GM19455 (cell line): ENCODE measurements around the gene ATG4B.
"Not testable (repeated sequence)": the region's sequence is repeated elsewhere in the genome, so short reads cannot be mapped to it uniquely, and the experiment has no call there.

ENCODE experiments used
- ATAC-seq: cut with Tn5 transposase; IDR thresholded peaks from one replicate; pipeline ENCODE4 v1.9.1; 2021; ENCODE audit not compliant: unreplicated experiment

Gene ATG4B

DNA sequence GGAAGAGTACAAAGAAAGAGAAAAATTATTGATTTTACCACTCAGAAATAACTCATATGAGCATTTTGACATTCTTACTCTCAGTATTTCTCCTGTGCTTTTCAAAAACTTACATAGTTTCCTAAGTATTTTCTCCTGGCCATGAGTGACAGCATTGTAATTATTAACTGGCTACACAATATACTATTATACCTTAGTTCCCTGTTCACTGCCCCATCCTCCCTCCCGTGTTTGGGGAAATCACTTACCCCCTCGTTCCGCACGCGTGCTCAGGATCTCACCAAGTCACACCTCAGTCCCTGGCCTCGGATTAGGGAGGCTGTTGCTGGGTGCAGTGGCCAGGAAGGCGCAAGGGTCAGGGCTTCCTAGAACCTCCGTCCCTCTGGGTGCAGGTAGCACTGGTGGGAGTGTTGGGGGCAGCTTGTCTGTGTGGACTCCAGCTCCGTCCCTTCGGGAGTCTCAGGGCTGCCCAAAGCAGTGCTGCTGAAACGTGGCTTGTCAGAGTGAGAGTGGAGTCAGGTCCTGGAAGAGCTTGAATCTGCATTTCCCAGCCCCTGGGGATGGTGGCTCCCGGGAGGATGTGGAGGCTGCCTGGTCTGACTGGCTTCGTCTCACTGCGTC is 23.2 kb downstream of the ATG4B start:
- ATAC-seq: no peak

DNA sequence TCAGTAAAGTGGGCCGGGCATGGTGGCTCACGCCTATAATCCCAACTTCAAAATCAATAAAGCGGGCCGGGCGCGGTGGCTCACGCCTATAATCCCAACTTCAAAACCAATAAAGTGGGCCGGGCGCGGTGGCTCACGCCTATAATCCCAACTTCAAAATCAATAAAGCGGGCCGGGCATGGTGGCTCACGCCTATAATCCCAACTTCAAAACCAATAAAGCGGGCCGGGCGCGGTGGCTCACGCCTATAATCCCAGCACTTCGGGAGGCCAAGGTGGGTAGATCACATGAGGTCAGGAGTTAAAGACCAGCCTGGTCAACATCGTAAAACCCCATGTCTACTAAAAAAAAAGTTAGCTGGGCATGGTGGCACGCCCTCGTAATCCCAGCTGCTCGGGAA is 25.2 kb downstream of the ATG4B start:
- ATAC-seq: not testable (repeated sequence)

- ATAC-seq: no peak
These were observed 28.4 kb downstream of the ATG4B start for GRCh38 chr2:241665731-241666440.

DNA sequence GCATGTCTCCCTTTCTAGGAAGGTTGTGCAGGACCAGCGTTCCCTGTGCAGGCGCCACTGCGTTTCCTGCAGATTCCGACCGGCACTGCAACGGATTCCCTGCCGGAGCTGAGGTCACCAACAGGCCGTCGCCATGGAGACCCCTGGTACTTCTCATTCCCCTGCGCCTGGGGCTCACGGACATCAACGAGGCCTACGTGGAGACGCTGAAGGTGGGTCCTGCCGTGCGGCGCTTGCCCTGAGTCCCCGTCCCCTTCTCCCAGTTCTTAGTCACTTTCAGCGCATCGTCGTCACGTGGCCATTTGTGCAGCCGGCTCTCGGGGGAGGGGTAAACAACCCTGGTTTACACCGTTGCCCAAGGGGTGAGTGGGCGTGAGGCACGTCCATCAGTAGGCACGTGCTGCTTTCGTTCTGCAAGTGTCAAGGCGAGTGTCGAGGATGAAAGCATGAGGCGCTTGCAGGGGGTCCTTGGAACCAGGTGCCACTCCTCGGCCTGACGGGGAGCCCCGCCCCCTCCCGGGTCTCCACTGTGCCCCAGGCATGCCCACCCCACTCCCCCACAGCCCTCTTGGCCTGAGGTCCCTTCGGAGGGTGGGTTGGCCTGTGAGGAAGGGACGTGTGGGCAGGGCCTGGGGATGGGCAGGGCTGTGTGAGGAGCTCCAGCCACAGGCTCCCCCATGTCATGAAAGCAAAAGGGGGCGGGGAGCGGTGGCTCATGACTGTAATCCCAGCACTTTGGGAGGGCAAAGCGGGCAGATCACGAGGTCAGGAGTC is 29.3 kb downstream of the ATG4B start:
- ATAC-seq: no peak

DNA sequence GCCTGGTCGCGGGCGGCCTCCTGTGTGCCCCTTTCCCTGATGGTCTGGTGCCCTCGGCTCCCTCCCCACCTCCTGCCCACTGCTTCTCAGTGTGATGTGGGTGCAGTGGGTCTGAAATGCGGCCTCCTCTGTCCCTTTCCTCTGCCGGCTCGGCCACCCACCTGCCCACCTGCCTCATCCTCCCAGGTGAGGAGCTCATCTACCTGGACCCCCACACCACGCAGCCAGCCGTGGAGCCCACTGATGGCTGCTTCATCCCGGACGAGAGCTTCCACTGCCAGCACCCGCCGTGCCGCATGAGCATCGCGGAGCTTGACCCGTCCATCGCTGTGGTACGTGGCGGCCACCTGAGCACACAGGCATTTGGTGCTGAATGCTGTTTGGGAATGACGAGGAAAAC is 30.9 kb downstream of the ATG4B start:
- ATAC-seq: no peak

GRCh38 chr2:241668839-241669238 is 31.3 kb downstream of the ATG4B start:
- no peak for ATAC-seq

DNA sequence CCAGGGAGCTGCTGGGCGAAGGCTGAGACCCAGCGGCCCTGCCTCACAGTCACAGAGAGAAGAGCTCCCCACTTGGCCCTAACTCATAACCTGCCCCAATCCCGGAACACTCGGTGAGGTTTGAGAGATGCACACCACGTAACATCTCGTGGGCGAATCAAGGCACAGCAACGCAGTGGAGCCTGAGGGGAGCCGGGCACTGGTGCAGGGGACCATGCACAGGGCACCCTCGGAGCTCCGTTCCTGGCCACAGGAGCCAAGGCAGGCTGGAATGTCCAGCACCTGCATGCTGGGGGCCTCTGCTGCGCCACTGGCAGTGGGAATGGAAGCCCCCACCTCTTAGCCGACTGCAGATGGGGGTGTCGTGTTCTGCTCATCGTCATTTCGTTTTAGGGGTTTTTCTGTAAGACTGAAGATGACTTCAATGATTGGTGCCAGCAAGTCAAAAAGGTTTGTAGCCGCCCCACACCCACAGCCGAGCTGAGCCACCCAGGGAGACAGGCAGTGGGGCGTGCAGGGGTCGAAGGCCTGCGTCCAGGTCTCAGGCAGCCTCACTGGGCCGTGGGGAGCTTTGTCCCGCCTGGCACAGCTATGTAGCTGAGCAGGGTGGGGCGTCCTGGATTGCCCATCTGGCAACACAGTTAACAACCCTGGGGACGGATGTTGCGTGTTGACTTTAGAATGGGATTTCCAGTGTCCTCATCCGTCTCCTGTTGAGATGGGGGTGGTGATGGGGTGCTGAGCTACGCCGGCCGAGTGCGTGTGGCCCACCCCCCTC is 33.0 kb downstream of the ATG4B start:
- ATAC-seq: no peak

- no peak for ATAC-seq
These were observed 34.2 kb downstream of the ATG4B start for GRCh38 chr2:241671457-241672240.

GRCh38 chr2:241672243-241673188 is 35.0 kb downstream of the ATG4B start:
- no peak for ATAC-seq

GRCh38 chr2:241673189-241673663 is 35.7 kb downstream of the ATG4B start:
- no peak for ATAC-seq

- no peak for ATAC-seq
These were observed 36.6 kb downstream of the ATG4B start for GRCh38 chr2:241673797-241674725.

DNA sequence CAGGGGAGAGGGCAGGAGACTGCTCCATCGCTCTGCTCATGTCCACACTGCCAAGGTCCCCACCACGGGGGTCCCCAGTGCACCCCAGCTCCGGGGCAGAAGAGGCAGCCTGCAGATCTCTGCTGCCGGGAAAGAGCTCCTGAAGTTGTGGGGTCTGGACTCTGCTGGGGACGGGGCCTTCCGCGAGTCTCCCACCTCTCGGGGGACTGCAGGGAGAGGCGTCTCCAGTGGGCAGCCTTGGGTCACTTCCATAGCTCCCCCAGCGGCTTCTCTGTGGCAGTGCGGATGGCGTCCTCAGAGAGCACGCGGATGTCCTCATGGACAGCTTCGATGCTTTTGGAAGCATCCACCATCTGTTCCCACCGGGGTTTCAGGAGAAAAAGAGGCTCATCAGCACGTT is 38.4 kb downstream of the ATG4B start:
- no peak for ATAC-seq

- ATAC-seq: no peak
These were observed 39.2 kb downstream of the ATG4B start for GRCh38 chr2:241676665-241677064.

DNA sequence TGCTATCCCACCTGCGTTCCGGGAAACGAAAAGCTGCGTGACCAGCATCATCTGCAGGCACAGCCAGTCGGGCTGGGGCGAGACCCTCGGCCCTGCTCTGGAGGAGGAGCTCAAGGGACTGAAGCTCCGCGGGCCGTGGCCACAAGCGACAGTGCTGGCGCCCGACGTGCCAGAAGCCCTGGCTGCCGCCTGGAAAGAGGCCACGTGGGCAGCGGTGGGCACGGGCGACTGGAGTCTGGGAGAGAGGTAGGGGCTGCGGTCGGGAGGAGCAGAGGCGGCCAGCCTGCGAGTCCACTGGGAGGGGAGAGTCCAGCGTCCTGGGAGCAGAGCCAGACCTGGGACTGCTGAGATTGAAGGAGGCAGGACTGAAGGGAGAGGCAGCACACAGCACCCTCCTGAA is 39.9 kb downstream of the ATG4B start:
- no peak for ATAC-seq

DNA sequence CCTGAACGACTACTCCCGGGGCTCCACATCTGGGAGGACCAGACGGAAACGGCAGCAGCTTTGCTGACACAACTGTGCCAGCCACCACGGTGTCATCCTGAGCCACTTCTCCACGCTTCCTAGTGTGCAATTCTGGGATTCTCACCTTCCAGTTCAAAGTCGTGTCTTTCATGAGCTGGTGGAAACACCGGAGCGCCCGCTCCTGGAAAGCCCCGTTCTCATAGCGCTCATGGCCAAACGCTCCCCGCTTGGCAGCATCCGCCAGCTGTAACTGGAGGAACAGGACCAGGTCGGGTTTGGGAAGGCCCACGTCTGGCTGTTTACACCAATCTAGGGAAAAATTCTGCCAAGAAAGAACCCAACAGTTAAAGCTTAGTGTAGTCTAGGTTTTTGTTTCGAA is 40.8 kb downstream of the ATG4B start:
- ATAC-seq: no peak

GRCh38 chr2:241678784-241679540 is 41.5 kb downstream of the ATG4B start:
- no peak for ATAC-seq

GRCh38 chr2:241680044-241680443 is 42.6 kb downstream of the ATG4B start:
- ATAC-seq: no peak
